Amniotic stem cell (primary cell): ENCODE measurements around the gene IGFL1.
A peak's percentile ranks its signal among the peaks of the same experiment; 100 is the strongest.
"Not testable (repeated sequence)": the region's sequence is repeated elsewhere in the genome, so short reads cannot be mapped to it uniquely, and the experiment has no call there.

ENCODE experiments used
- DNase-seq: peaks from one replicate; lab custom pipeline; 2025; lab: John Stamatoyannopoulos, UW

The IGFL1 gene

DNA sequence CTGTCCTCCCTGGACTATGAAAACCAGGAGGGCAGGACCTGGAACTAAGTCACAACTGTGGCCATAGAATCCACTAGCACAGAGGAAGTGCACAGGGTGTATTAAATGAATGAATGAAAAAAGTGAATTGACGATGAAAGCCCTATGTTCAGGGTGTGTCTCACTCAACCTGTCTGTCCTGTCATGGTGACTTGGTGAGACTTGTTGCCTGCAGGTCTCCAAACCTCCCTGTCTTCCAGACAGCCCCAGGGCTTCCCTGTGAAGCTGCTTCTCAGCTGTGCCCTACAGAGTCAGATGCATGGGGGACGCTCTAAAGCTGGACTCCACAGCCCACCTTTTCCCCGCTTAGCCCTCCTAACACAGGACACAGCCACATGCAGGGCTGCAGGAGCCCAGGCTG is 4.8 kb upstream of the IGFL1 start:
- DNase-seq = no peak

- DNase-seq = no peak
These were observed 4.0 kb upstream of the IGFL1 start for GRCh38 chr19:46225558-46226004.

GRCh38 chr19:46226438-46226973 is 3.0 kb upstream of the IGFL1 start:
- DNase-seq = no peak

DNA sequence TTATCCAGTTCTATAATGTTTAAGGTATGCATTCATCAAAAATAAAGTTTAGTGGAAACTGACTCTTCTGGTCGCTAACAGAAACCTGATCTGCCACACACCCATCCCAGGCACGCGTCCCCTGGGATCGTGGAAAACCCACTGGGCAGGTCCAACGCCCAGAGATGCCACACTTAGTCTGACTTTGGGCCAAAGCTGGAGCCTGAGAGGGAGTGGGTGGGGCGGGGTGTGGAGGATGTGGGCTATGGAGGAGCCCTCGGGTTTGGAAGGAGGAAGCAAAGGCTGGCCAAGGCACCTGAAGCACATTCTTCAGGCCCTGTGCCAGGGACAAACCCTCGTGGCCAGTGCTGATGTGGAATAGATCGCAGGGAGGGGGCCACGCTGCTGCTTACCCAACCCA is 2.5 kb downstream of the IGFL1 start:
- no peak for DNase-seq

DNA sequence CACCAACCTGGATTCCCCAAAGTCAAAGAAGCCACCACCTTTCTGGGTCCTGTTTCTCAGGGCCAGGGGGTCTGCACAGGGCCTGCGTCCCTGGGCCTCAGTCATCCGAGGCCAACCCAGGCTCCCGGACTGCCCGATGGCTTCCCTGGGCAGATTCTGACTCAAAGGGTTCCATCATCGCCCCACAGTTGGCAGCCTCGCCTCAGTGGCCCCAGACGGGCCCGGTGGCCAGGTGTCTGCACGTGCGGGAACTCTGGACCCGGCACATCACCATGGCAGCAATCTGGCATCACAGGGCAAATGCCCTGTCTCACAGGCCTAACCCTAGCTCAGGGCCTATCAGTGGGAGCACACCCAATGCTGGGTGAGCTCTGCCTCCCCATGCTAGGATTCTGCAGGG is 2.9 kb downstream of the IGFL1 start:
- DNase-seq = no peak

- DNase-seq = no peak
These were observed 3.5 kb downstream of the IGFL1 start for GRCh38 chr19:46232938-46233621.

DNA sequence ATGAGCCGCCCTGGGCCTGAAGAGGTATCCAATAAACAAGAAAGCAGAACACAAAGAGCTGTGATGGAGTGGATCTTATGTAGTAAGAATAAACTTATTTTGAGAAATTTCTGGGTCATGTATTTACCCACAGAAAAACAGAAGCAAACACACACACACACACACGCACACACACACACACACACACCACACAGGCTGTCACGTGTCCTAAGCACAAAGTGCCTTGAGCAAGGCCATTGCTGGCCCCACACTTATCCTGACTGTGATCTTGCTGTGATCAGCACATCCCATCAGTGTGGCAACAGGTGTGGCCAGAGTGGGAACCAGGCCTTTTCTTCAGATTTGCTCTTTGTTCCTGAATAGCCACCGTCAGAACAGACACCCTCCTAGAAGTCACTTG is 4.3 kb downstream of the IGFL1 start:
- not testable (repeated sequence) for DNase-seq

- DNase-seq = not testable (repeated sequence)
These were observed 8.6 kb downstream of the IGFL1 start for GRCh38 chr19:46238141-46238540.

DNA sequence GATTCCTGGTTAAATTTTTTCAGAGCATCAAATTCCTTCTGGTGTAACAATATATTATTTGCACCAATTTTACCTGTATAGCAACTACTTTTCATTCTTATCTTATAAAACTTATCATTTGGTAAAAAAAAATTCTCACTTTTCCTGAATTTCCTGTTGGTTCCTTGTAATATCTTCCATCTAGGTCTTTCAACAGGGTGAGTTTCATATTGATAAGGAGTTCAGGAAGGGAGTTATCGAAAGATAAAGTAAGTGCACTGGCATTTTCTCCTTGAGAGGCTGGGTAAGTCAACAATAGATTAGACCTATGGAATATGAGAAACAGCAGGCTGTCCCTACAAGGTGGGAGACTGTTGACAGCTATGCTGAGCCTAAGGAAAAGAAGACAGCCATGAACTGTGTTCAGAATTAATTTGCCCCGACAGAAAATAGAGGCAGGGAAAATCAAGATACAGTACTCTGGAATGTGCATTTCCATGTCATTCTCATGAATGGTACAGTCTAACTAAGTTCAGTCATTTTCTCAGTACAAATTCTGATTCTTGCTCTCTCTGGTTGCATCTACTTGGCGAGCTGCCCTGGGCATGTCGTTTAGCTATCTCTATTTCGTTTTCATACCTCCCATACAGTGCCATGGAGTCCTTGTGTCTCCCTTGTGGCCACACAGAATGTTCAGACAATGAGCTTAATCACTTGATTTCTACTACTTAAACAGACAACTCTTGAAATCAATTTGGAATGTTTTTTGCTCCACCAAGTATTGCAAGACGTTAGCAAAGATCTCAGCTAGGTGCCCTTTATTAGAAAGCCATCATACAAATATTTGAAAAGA is 9.9 kb downstream of the IGFL1 start:
- DNase-seq = no peak

GRCh38 chr19:46240693-46241092 is 11.2 kb downstream of the IGFL1 start:
- no peak for DNase-seq

- no peak for DNase-seq
These were observed 12.1 kb downstream of the IGFL1 start for GRCh38 chr19:46241626-46242025.

- not testable (repeated sequence) for DNase-seq
These were observed 13.6 kb downstream of the IGFL1 start for GRCh38 chr19:46243081-46243654.

DNA sequence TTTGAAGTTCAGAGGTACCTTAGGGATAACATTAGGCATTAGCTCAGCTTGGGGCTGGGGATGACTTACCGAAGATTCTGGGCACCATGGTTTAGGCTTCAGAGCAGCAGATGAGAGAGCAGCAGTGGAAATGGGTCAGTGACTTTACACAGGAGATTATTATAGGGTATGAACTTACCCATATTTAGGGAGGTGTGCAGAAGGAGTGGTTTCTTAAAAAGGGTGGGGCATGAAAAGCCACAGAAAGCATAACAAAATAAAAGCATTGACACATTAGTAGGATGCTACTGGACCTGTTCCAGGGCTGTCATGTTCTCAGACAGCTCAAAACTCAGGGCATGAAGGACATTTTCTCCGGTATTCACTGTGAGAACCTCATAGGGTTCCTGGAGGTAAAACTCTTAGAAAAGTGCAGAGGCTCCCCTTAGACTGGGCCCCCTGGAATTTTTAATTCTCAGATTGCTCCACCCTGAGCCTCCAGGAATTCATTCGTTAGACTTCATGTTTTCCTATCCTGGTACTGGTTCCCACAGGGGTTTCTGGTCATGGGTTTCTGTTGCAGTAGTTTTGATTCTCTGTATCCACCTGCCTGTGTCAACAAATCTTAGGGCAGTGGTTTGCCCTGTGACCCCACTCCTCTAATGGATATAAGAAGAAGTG is 20.7 kb downstream of the IGFL1 start:
- DNase-seq = no peak

- DNase-seq = no peak
These were observed 21.9 kb downstream of the IGFL1 start for GRCh38 chr19:46251416-46251815.

GRCh38 chr19:46254776-46255175 is 25.2 kb downstream of the IGFL1 start:
- no peak for DNase-seq

DNA sequence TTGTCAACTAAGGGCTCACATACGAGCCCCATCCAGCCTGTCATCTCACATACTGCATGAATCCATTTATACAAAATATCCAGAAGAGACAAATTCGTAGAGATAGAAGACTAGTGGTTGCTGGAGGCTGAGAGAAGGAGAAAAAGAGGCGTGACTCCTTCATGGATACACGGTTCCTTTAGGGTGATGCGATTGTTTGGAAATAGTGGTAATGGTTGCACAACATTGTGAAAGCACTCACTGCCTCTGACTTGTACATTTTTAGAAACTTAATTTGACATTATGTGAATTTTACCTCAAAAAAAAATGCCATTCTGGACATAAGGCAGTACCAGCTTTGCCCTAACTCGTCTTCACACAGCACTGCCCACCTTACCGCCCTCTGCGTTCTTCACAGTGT is 27.3 kb downstream of the IGFL1 start:
- DNase-seq = no peak

- not testable (repeated sequence) for DNase-seq
These were observed 32.0 kb downstream of the IGFL1 start for GRCh38 chr19:46261501-46261900.

- not testable (repeated sequence) for DNase-seq
These were observed 33.2 kb downstream of the IGFL1 start for GRCh38 chr19:46262684-46263296.

DNA sequence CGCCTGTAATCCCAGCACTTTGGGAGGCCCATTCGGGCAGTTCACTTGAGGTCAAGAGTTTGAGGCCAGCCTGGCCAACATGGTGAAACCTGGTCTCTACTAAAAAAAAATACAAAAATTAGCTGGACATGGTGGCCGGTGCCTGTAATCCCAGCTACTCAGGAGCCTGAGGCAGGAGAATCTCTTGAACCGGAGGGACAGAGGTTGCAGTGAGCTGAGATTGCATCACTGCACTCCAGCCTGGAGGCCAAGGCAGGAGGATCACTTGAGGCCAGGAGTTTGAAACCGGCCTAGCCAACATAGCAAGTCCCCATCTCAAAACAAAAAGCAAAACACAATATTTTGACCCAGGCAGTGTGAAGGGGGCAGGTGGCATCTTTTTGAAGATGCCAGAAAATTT is 35.3 kb downstream of the IGFL1 start:
- not testable (repeated sequence) for DNase-seq

GRCh38 chr19:46265217-46265828 is 35.8 kb downstream of the IGFL1 start:
- DNase-seq = peak; percentile 22

- no peak for DNase-seq
These were observed 39.6 kb downstream of the IGFL1 start for GRCh38 chr19:46269101-46269500.
